Liver (tissue), 3 donors: Measurements from ENCODE around the gene SCRN3.

Experiments
- EGR1 ChIP-seq, 2 donors: IDR thresholded peaks; 2 replicates each; pipeline ENCODE4 v1.6.1; 2016 to 2018; ENCODE audit warnings: antibody characterized with exemption in 2 of 2, low read depth in 2 of 2
- SP1 ChIP-seq: IDR thresholded peaks from 2 replicates; pipeline ENCODE4 v1.6.1; 2018; ENCODE audit warnings: antibody characterized with exemption, mild to moderate bottlenecking
- TF ChIP-seq, protein P1 (sequence below): fragments of 150-350 bp; IDR thresholded peaks from 2 replicates; pipeline ENCODE4 v1.5.1; 2017; ENCODE audit warnings: improper control_type of control experiment, low read depth, low read length; ENCODE audit not compliant: missing input control
- donor health status: healthy.
- donor health status: healthy.

GRCh38 chr2:174430066-174430465 is 34.5 kb downstream of the SCRN3 start:
- TF ChIP-seq EGR1 (IDR thresholded peaks at IDR 0.05; ENCODE audit: low read depth in 2 of 2), result no peak
- TF ChIP-seq, protein P1, sequence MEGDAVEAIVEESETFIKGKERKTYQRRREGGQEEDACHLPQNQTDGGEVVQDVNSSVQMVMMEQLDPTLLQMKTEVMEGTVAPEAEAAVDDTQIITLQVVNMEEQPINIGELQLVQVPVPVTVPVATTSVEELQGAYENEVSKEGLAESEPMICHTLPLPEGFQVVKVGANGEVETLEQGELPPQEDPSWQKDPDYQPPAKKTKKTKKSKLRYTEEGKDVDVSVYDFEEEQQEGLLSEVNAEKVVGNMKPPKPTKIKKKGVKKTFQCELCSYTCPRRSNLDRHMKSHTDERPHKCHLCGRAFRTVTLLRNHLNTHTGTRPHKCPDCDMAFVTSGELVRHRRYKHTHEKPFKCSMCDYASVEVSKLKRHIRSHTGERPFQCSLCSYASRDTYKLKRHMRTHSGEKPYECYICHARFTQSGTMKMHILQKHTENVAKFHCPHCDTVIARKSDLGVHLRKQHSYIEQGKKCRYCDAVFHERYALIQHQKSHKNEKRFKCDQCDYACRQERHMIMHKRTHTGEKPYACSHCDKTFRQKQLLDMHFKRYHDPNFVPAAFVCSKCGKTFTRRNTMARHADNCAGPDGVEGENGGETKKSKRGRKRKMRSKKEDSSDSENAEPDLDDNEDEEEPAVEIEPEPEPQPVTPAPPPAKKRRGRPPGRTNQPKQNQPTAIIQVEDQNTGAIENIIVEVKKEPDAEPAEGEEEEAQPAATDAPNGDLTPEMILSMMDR, result no peak
- TF ChIP-seq SP1, result no peak
